NCI-H446 (cell line): Measurements from ENCODE around the gene PCK2.

Experiments used
- DNase-seq, 2 experiments: peaks; one replicate each; lab custom pipeline; 2025; lab: John Stamatoyannopoulos, UW

The PCK2 gene

GRCh38 chr14:24075485-24076301 is 18.4 kb upstream of the PCK2 start:
- DNase-seq: no peak

GRCh38 chr14:24076302-24076601 is 17.9 kb upstream of the PCK2 start:
- DNase-seq: no peak

GRCh38 chr14:24077086-24077485 is 17.0 kb upstream of the PCK2 start:
- no peak for DNase-seq

- no peak for DNase-seq
These were observed 16.0 kb upstream of the PCK2 start for GRCh38 chr14:24078146-24078545.

- peak; percentile 83 to 96 for DNase-seq
These were observed 14.5 kb upstream of the PCK2 start for GRCh38 chr14:24079491-24080141.

- no peak for DNase-seq
These were observed 14.0 kb upstream of the PCK2 start for GRCh38 chr14:24080142-24080530.

GRCh38 chr14:24080888-24081738 is 13.0 kb upstream of the PCK2 start:
- DNase-seq: peak in 1 of 2 experiments; percentile 40

- DNase-seq: no peak
These were observed 12.3 kb upstream of the PCK2 start for GRCh38 chr14:24081739-24082211.

GRCh38 chr14:24082411-24083080 is 11.6 kb upstream of the PCK2 start:
- DNase-seq: no peak

GRCh38 chr14:24083462-24083861 is 10.6 kb upstream of the PCK2 start:
- no peak for DNase-seq

GRCh38 chr14:24084440-24084839 is 9.7 kb upstream of the PCK2 start:
- no peak for DNase-seq

GRCh38 chr14:24085215-24085614 is 8.9 kb upstream of the PCK2 start:
- DNase-seq: no peak

GRCh38 chr14:24086193-24086955 is 7.7 kb upstream of the PCK2 start:
- DNase-seq: no peak

GRCh38 chr14:24087004-24087403 is 7.1 kb upstream of the PCK2 start:
- no peak for DNase-seq

- no peak for DNase-seq
These were observed 6.0 kb upstream of the PCK2 start for GRCh38 chr14:24088095-24088494.

GRCh38 chr14:24089890-24090289 is 4.2 kb upstream of the PCK2 start:
- DNase-seq: no peak

GRCh38 chr14:24092110-24092504 is 2.0 kb upstream of the PCK2 start:
- DNase-seq: no peak

GRCh38 chr14:24092505-24093206 is 1.5 kb upstream of the PCK2 start:
- no peak for DNase-seq

GRCh38 chr14:24093207-24093900 is 757 bp upstream of the PCK2 start:
- DNase-seq: no peak

GRCh38 chr14:24094841-24095270 is 745 bp downstream of the PCK2 start:
- DNase-seq: no peak
